Tibial artery (tissue), 4 donors: ENCODE results near the gene ARFIP1.
"Not testable (repeated sequence)": the region's sequence is repeated elsewhere in the genome, so short reads cannot be mapped to it uniquely, and the experiment has no call there.

Experiments used
- DNase-seq, 2 donors: peaks; one replicate each; pipeline ENCODE4 v3.0.0-alpha.2; 2019
- H3K27ac ChIP-seq, 2 donors: fragments of 200-600 bp; sonication (generic) in 1 of 2; 1 replicate in 1 of 2; 2 replicates in 1 of 2; pipeline ENCODE4 v1.5.1; 2018 to 2019; ENCODE audit warnings: mild to moderate bottlenecking in 1 of 2
- H3K27me3 ChIP-seq, 2 donors: fragments of 200-600 bp; sonication (generic) in 1 of 2; one replicate each; pipeline versions ENCODE4 v1.5.1 to v1.6.0; 2016 to 2019
- H3K36me3 ChIP-seq, 3 donors: fragments of 200-600 bp; sonication (generic) in 2 of 3; one replicate each; pipeline ENCODE4 v1.5.1; 2016 to 2019; ENCODE audit warnings: mild to moderate bottlenecking in 2 of 3
- H3K4me1 ChIP-seq, 4 donors: fragments of 200-600 bp; sonication (generic) in 2 of 4; 1 replicate in 3 of 4; 2 replicates in 1 of 4; pipeline ENCODE4 v1.5.1; 2016 to 2019
- H3K4me3 ChIP-seq, 2 donors: fragments of 200-600 bp; sonication (generic) in 1 of 2; 1 replicate in 1 of 2; 2 replicates in 1 of 2; pipeline ENCODE4 v1.5.1; 2018 to 2019; ENCODE audit warnings: mild to moderate bottlenecking in 2 of 2
- H3K9me3 ChIP-seq, 3 donors: fragments of 200-600 bp; sonication (generic) in 1 of 3; one replicate each; pipeline ENCODE4 v1.5.1; 2016 to 2019
- CTCF ChIP-seq, 2 experiments: fragments of 200-600 bp in 1 of 2; fragments of 450-650 bp in 1 of 2; IDR thresholded peaks; one replicate each; pipeline ENCODE4 v1.5.1; 2017 to 2019; ENCODE audit warnings: antibody characterized with exemption in 2 of 2, mild to moderate bottlenecking in 1 of 2, moderate library complexity in 1 of 2
- intact Hi-C: fragments of 100-400 bp; cut with DNase I; formaldehyde crosslinking; loops from one replicate; pipeline ENCODE4 v1.15.0; 2023; ENCODE audit warnings: low total_unique reads

ARFIP1 gene

GRCh38 chr4:152735906-152736305 lies 43.8 kb upstream of the ARFIP1 start:
- Histone ChIP-seq H3K27me3 (no peaks in the 10 kb centered on the region), H3K4me3 (no peak overlapping the region), H3K36me3 (no peaks in the 10 kb centered on the region), H3K9me3 (no peaks in the 10 kb centered on the region), H3K27ac (no peak overlapping the region), H3K4me1 (no peaks in the 10 kb centered on the region)
- TF ChIP-seq CTCF (IDR thresholded peaks at IDR 0.05), result no peak
- intact Hi-C loops, result no loop called here
- DNase-seq, result no peak

GRCh38 chr4:152738827-152739226 lies 40.9 kb upstream of the ARFIP1 start:
- TF ChIP-seq CTCF (IDR thresholded peaks at IDR 0.05), result no peak
- intact Hi-C loops, result no loop called here
- Histone ChIP-seq H3K4me3 (no peak overlapping the region), H3K27me3 (no peaks in the 10 kb centered on the region), H3K9me3 (no peaks in the 10 kb centered on the region), H3K27ac (no peak overlapping the region), H3K4me1 (no peaks in the 10 kb centered on the region), H3K36me3 (no peaks in the 10 kb centered on the region)
- no peak for DNase-seq

GRCh38 chr4:152747444-152747843 lies 32.3 kb upstream of the ARFIP1 start:
- no peaks in the 10 kb centered on the region for H3K27me3 ChIP-seq
- H3K36me3 ChIP-seq, result no peaks in the 10 kb centered on the region
- no peak overlapping the region for H3K4me3 ChIP-seq
- intact Hi-C loops, result no loop called here
- H3K4me1 ChIP-seq, result no peaks in the 10 kb centered on the region
- DNase-seq, result no peak
- no peak overlapping the region for H3K27ac ChIP-seq
- no peak for TF ChIP-seq CTCF (IDR thresholded peaks at IDR 0.05)
- no peaks in the 10 kb centered on the region for H3K9me3 ChIP-seq

GRCh38 chr4:152748619-152749018 lies 31.1 kb upstream of the ARFIP1 start:
- DNase-seq, result no peak
- no peak overlapping the region for H3K4me3 ChIP-seq
- no peaks in the 10 kb centered on the region for H3K36me3 ChIP-seq
- no peaks in the 10 kb centered on the region for H3K9me3 ChIP-seq
- H3K4me1 ChIP-seq, result no peaks in the 10 kb centered on the region
- H3K27me3 ChIP-seq, result no peaks in the 10 kb centered on the region
- H3K27ac ChIP-seq, result no peak overlapping the region
- intact Hi-C loops, result no loop called here
- no peak for TF ChIP-seq CTCF (IDR thresholded peaks at IDR 0.05)

- Histone ChIP-seq H3K27me3 (no peaks in the 10 kb centered on the region), H3K36me3 (no peaks in the 10 kb centered on the region), H3K4me1 (no peaks in the 10 kb centered on the region), H3K27ac (no peak overlapping the region), H3K4me3 (no peak overlapping the region), H3K9me3 (no peaks in the 10 kb centered on the region)
- intact Hi-C loops, result no loop called here
- no peak for TF ChIP-seq CTCF (IDR thresholded peaks at IDR 0.05)
- no peak for DNase-seq
These were observed 16.0 kb upstream of the ARFIP1 start for GRCh38 chr4:152763796-152764195.

- H3K27ac ChIP-seq, intact Hi-C loops, H3K9me3 ChIP-seq, H3K4me1 ChIP-seq, H3K27me3 ChIP-seq, H3K4me3 ChIP-seq, H3K36me3 ChIP-seq, DNase-seq: not testable (repeated sequence)
These were observed 14.6 kb upstream of the ARFIP1 start for GRCh38 chr4:152765069-152765737.
